Measurements from ENCODE around the gene ISYNA1. TPM values are rescaled to one million over a fixed set of nuclear protein-coding genes. Genes with fewer than 3 reads are reported as not detected.

Gene ISYNA1
- total RNA-seq, 1 donor from 2014 or later: 81.7 TPM

DNA sequence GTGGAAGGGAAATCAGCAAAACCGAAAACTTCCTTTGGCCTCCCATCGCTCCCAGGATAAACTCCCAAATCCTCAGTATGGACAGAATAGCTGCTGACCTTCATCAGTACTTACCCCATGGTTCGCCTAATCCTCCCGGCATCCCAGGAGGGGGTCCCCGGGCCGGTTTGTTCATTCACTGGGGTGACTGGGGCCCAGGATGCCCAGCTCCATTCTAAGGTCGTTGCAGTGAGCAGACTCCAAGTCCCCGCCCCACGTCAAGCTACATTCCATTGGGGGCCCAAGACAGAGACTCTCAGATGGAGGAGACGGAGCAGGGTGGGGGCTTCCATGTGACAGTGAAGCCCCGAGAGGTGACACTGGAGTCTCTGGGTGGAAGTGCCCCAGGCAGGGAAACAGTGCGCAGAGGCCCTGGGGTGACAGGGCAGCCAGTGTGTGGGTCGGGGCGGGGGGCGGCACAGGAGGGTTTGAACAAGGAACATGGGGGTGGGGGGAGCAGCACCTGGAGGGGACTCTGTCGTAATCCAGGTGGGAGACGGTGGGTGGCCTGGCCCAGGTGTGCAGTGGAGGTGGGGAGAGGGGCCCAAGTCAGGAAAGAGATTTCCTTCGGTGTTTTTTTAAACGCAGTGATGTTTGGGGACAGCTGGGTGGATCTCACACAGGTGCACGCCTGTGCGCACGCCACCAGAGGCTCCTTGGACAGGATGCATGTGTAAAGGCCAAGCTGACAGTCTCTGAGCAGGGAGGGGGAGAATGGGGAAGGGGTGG is 13.6 kb downstream of the ISYNA1 start:
- TF ChIP-seq EZH2phosphoT487 (IDR thresholded peaks at IDR 0.05) (no peak), EZH2 (IDR thresholded peaks at IDR 0.05) (no peak)
- TF ChIP-seq, protein P1, sequence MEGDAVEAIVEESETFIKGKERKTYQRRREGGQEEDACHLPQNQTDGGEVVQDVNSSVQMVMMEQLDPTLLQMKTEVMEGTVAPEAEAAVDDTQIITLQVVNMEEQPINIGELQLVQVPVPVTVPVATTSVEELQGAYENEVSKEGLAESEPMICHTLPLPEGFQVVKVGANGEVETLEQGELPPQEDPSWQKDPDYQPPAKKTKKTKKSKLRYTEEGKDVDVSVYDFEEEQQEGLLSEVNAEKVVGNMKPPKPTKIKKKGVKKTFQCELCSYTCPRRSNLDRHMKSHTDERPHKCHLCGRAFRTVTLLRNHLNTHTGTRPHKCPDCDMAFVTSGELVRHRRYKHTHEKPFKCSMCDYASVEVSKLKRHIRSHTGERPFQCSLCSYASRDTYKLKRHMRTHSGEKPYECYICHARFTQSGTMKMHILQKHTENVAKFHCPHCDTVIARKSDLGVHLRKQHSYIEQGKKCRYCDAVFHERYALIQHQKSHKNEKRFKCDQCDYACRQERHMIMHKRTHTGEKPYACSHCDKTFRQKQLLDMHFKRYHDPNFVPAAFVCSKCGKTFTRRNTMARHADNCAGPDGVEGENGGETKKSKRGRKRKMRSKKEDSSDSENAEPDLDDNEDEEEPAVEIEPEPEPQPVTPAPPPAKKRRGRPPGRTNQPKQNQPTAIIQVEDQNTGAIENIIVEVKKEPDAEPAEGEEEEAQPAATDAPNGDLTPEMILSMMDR (IDR thresholded peaks at IDR 0.05): no peak
- peak overlapping the region; percentile 59 for H3K4me3 Mint-ChIP-seq
- DNase-seq (ENCODE audit: low spot score): peak; percentile 56
- peaks cover 50% of the 10 kb centered on the region for H4K20me1 ChIP-seq (ENCODE audit: low read depth)
- H3K36me3 Mint-ChIP-seq: peaks cover 2% of the 10 kb centered on the region
- H3K4me1 Mint-ChIP-seq: peaks cover 51% of the 10 kb centered on the region
- H3K4me1 ChIP-seq: peaks cover 25% of the 10 kb centered on the region
- H3K27ac Mint-ChIP-seq: peak overlapping the region; percentile 30
- H3K9me3 ChIP-seq (ENCODE audit: low read depth): no peaks in the 10 kb centered on the region
- peaks cover 2% of the 10 kb centered on the region for H3K27me3 Mint-ChIP-seq (ENCODE audit: insufficient read depth, low read depth)
- peak overlapping the region; percentile 53 for H3K4me2 ChIP-seq
- no peaks in the 10 kb centered on the region for H3K36me3 ChIP-seq
- no peak overlapping the region for H3K27ac ChIP-seq
- H3F3A ChIP-seq (ENCODE audit: low read depth): peaks cover 30% of the 10 kb centered on the region
- peaks cover 16% of the 10 kb centered on the region for H3K27me3 ChIP-seq
- no peak overlapping the region for H3K4me3 ChIP-seq
- no peak overlapping the region for H3K9ac ChIP-seq
- H3K9me3 Mint-ChIP-seq: no peaks in the 10 kb centered on the region
- no peak overlapping the region for H2AFZ ChIP-seq (replicated peaks)
- peaks cover 18% of the 10 kb centered on the region for H3K79me2 ChIP-seq (ENCODE audit: low read depth)

DNA sequence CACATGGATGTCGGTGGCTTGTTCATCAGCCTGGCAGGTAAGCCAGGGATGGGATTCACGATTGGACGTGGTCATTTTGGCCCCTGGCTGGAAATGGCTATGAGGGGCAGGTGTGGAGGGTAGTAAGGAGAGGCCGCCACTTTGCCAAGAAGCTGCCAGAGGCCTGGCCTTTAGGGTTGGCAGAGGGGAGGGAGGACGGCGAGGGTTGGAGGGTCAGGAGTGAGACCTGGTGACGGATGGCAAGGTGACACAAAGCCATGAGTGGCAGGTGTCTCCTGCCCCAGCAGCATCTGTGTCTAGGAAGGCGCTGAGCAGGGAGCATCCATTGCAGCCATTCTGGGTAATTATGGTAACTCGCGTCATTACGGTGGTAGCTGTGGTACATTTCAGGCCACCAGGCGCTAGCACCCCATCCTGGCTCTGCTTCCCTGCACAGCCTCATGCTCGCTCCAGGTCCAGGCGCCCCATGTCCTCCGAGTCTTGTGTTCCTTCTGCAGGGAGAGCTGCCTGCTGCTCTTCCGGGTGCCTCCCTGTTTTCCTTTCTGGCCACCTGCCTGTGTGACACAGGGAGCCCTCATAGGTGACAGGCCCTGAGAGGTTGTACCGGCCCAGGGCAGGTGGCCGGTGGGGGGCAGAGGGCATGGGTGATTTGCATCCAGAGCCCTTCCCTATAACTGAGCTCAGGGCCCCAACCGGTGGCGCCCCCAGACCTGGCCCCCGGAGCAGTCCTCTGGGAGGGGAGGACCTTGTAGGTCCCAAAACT is 14.5 kb downstream of the ISYNA1 start:
- no peaks in the 10 kb centered on the region for H3K36me3 ChIP-seq
- no peaks in the 10 kb centered on the region for H3K9me3 Mint-ChIP-seq
- H3F3A ChIP-seq (ENCODE audit: low read depth): peaks cover 28% of the 10 kb centered on the region
- no peak overlapping the region for H3K4me3 ChIP-seq
- H3K4me1 ChIP-seq: peaks cover 22% of the 10 kb centered on the region
- peaks cover 18% of the 10 kb centered on the region for H3K79me2 ChIP-seq (ENCODE audit: low read depth)
- H3K27me3 ChIP-seq: peaks cover 22% of the 10 kb centered on the region
- H3K36me3 Mint-ChIP-seq: peaks cover 2% of the 10 kb centered on the region
- no peak overlapping the region for H3K27ac ChIP-seq
- peak overlapping the region; percentile 34 for H3K27ac Mint-ChIP-seq
- peak overlapping the region; percentile 59 for H3K4me3 Mint-ChIP-seq
- H3K9ac ChIP-seq: no peak overlapping the region
- H4K20me1 ChIP-seq (ENCODE audit: low read depth): peaks cover 47% of the 10 kb centered on the region
- H3K27me3 Mint-ChIP-seq (ENCODE audit: insufficient read depth, low read depth): peaks cover 8% of the 10 kb centered on the region
- no peak for TF ChIP-seq EZH2phosphoT487 (IDR thresholded peaks at IDR 0.05)
- TF ChIP-seq, protein P1 (IDR thresholded peaks at IDR 0.05): no peak
- TF ChIP-seq EZH2 (IDR thresholded peaks at IDR 0.05): no peak
- H3K4me2 ChIP-seq: peak overlapping the region; percentile 53
- peaks cover 57% of the 10 kb centered on the region for H3K4me1 Mint-ChIP-seq
- no peak overlapping the region for H2AFZ ChIP-seq (replicated peaks)
- H3K9me3 ChIP-seq (ENCODE audit: low read depth): no peaks in the 10 kb centered on the region
- no peak for DNase-seq (ENCODE audit: low spot score)

DNA sequence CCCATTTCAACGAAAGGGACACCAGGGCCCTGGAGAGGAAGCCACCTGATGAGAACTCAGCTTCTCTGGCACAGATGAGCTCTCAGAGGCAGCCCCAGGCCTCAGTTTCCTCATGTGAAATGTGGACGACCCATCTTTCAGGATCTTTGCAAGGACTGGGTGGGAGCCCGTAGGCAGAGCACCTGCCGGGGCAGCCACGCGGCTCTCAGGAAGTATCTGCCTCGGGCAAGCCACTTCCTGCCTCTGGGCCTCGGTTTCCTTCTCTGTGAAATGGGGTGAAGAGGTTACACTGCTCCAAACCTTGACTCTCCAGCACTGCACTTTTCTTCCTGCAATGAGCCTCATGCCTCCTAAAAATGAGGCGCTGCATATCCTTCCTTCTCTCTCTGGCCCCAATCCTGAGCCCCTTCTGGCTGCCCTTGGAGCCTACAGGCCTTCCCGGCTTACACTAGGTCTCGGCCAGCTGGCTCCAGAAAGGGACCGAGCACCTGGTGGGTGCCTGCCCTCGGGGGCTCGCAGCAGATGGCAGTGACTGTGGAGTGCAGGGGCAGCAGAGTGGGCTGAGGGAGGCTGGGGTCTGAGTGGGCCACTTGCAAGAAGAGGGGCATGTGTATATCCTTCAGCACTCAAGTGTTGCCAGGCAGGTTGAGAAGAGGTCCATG is 15.3 kb downstream of the ISYNA1 start:
- peaks cover 21% of the 10 kb centered on the region for H3K4me1 ChIP-seq

More for the DNA sequence above, 15.3 kb downstream of the ISYNA1 start:
- no peak overlapping the region for H2AFZ ChIP-seq (replicated peaks)
- no peak for TF ChIP-seq EZH2phosphoT487 (IDR thresholded peaks at IDR 0.05)
- TF ChIP-seq, protein P1 (IDR thresholded peaks at IDR 0.05): no peak
- TF ChIP-seq EZH2 (IDR thresholded peaks at IDR 0.05): no peak
- DNase-seq (ENCODE audit: low spot score): no peak
- Mint-ChIP-seq H3K4me1 (peaks cover 59% of the 10 kb centered on the region), H3K9me3 (no peaks in the 10 kb centered on the region), H3K27me3 (ENCODE audit: insufficient read depth, low read depth) (peaks cover 8% of the 10 kb centered on the region), H3K36me3 (peaks cover 2% of the 10 kb centered on the region), H3K4me3 (peak overlapping the region; percentile 57), H3K27ac (peak overlapping the region; percentile 34)
- H3K79me2 ChIP-seq (ENCODE audit: low read depth): peaks cover 18% of the 10 kb centered on the region
- no peak overlapping the region for H3K4me3 ChIP-seq
- H3K36me3 ChIP-seq: no peaks in the 10 kb centered on the region
- H4K20me1 ChIP-seq (ENCODE audit: low read depth): peaks cover 44% of the 10 kb centered on the region
- H3K4me2 ChIP-seq: no peak overlapping the region
- H3K27me3 ChIP-seq: peaks cover 30% of the 10 kb centered on the region
- H3K27ac ChIP-seq: no peak overlapping the region
- H3K9ac ChIP-seq: no peak overlapping the region
- H3K9me3 ChIP-seq (ENCODE audit: low read depth): no peaks in the 10 kb centered on the region
- peaks cover 32% of the 10 kb centered on the region for H3F3A ChIP-seq (ENCODE audit: low read depth)
